ENCODE results near the gene CCDC174. TPM values are rescaled to one million over a fixed set of nuclear protein-coding genes. Genes with fewer than 3 reads are reported as not detected.
"Not testable (repeated sequence)": the region's sequence is repeated elsewhere in the genome, so short reads cannot be mapped to it uniquely, and the experiment has no call there.

The CCDC174 gene
- total RNA-seq, 1 experiment from 2014 or later: 16.7 TPM

- Histone ChIP-seq H2AFZ (ENCODE audit: low read length) (no peak overlapping the region), H3K9ac (ENCODE audit: low read length) (no peak overlapping the region), H3K9me2 (replicated peaks; ENCODE audit: insufficient read depth, low read length) (no peaks in the 10 kb centered on the region), H3K4me3 (ENCODE audit: low read length) (peak overlapping the region; percentile 98), H3K9me3 (ENCODE audit: low read length) (no peaks in the 10 kb centered on the region), H3K4me2 (ENCODE audit: low read depth, low read length, poor library complexity, severe bottlenecking) (peak overlapping the region; percentile 88), H3K4me1 (ENCODE audit: low read length) (peaks cover 25% of the 10 kb centered on the region), H4K20me1 (ENCODE audit: insufficient read depth, low read depth, low read length) (no peaks in the 10 kb centered on the region), H3K27me3 (ENCODE audit: low read length) (no peaks in the 10 kb centered on the region), H3K27ac (ENCODE audit: low read length) (no peak overlapping the region), H3K79me2 (ENCODE audit: low read length) (peaks cover 33% of the 10 kb centered on the region), H3K36me3 (ENCODE audit: insufficient read depth, low read length) (peaks cover 12% of the 10 kb centered on the region; the same call in 1 of the 2 replicates)
- no peak for DNase-seq
Observed at GRCh38 chr3:14650193-14650592, 1.4 kb upstream of the CCDC174 start.

GRCh38 chr3:14652360-14652907 lies 872 bp downstream of the CCDC174 start:
- peak overlapping the region; percentile 91 for H3K9ac ChIP-seq (ENCODE audit: low read length)
- DNase-seq: not testable (repeated sequence)

GRCh38 chr3:14657579-14657978 lies 6.0 kb downstream of the CCDC174 start:
- Histone ChIP-seq H3K4me1 (ENCODE audit: low read length) (peaks cover 15% of the 10 kb centered on the region), H2AFZ (ENCODE audit: low read length) (no peak overlapping the region), H3K79me2 (ENCODE audit: low read length) (peaks cover 42% of the 10 kb centered on the region), H3K9me2 (replicated peaks; ENCODE audit: insufficient read depth, low read length) (no peaks in the 10 kb centered on the region), H3K27ac (ENCODE audit: low read length) (no peak overlapping the region), H4K20me1 (ENCODE audit: insufficient read depth, low read depth, low read length) (no peaks in the 10 kb centered on the region; the same call in 1 of the 2 replicates), H3K27me3 (ENCODE audit: low read length) (no peaks in the 10 kb centered on the region), H3K4me3 (ENCODE audit: low read length) (no peak overlapping the region), H3K4me2 (ENCODE audit: low read depth, low read length, poor library complexity, severe bottlenecking) (no peak overlapping the region), H3K36me3 (ENCODE audit: insufficient read depth, low read length) (peaks cover 69% of the 10 kb centered on the region; the same call in 1 of the 2 replicates), H3K9me3 (ENCODE audit: low read length) (no peaks in the 10 kb centered on the region), H3K9ac (ENCODE audit: low read length) (no peak overlapping the region)
- no peak for DNase-seq

More at GRCh38 chr3:14652360-14652907, 872 bp downstream of the CCDC174 start:
- H3K36me3 ChIP-seq (ENCODE audit: insufficient read depth, low read length): peaks cover 32% of the 10 kb centered on the region; the same call in 1 of the 2 replicates
- H3K4me2 ChIP-seq (ENCODE audit: low read depth, low read length, poor library complexity, severe bottlenecking): peak overlapping the region; percentile 88
- H3K27ac ChIP-seq (ENCODE audit: low read length); H4K20me1 ChIP-seq (ENCODE audit: insufficient read depth, low read depth, low read length); H3K27me3 ChIP-seq (ENCODE audit: low read length); H3K9me3 ChIP-seq (ENCODE audit: low read length); H3K9me2 ChIP-seq (replicated peaks; ENCODE audit: insufficient read depth, low read length): not testable (repeated sequence)
- peak overlapping the region; percentile 98 for H3K4me3 ChIP-seq (ENCODE audit: low read length)
- H3K4me1 ChIP-seq (ENCODE audit: low read length): peaks cover 25% of the 10 kb centered on the region
- 0 out of 2 replicates have a peak overlapping the region, but pooled peaks have one; percentile 64 for H2AFZ ChIP-seq (ENCODE audit: low read length)
- peaks cover 47% of the 10 kb centered on the region for H3K79me2 ChIP-seq (ENCODE audit: low read length)

- no peak overlapping the region for H3K27ac ChIP-seq (ENCODE audit: low read length)
- H3K4me1 ChIP-seq (ENCODE audit: low read length): peaks cover under 1% of the 10 kb centered on the region; the same call in 1 of the 2 replicates
- H2AFZ ChIP-seq (ENCODE audit: low read length): no peak overlapping the region
- no peaks in the 10 kb centered on the region; the same call in 1 of the 2 replicates for H4K20me1 ChIP-seq (ENCODE audit: insufficient read depth, low read depth, low read length)
- H3K4me2 ChIP-seq (ENCODE audit: low read depth, low read length, poor library complexity, severe bottlenecking): no peak overlapping the region
- no peak overlapping the region for H3K4me3 ChIP-seq (ENCODE audit: low read length)
- no peaks in the 10 kb centered on the region for H3K27me3 ChIP-seq (ENCODE audit: low read length)
- H3K9me3 ChIP-seq (ENCODE audit: low read length): no peaks in the 10 kb centered on the region
- no peak overlapping the region for H3K9ac ChIP-seq (ENCODE audit: low read length)
- peaks cover 28% of the 10 kb centered on the region for H3K79me2 ChIP-seq (ENCODE audit: low read length)
- peaks cover 81% of the 10 kb centered on the region; the same call in 1 of the 2 replicates for H3K36me3 ChIP-seq (ENCODE audit: insufficient read depth, low read length)
- DNase-seq: no peak
- H3K9me2 ChIP-seq (replicated peaks; ENCODE audit: insufficient read depth, low read length): no peaks in the 10 kb centered on the region
Observed at GRCh38 chr3:14658978-14659377, 7.4 kb downstream of the CCDC174 start.

- no peak overlapping the region for H2AFZ ChIP-seq (ENCODE audit: low read length)
- H4K20me1 ChIP-seq (ENCODE audit: insufficient read depth, low read depth, low read length): no peaks in the 10 kb centered on the region; the same call in 1 of the 2 replicates
- no peak overlapping the region for H3K4me2 ChIP-seq (ENCODE audit: low read depth, low read length, poor library complexity, severe bottlenecking)
- peaks cover 74% of the 10 kb centered on the region; the same call in 1 of the 2 replicates for H3K36me3 ChIP-seq (ENCODE audit: insufficient read depth, low read length)
- H3K4me3 ChIP-seq (ENCODE audit: low read length): no peak overlapping the region
- H3K9ac ChIP-seq (ENCODE audit: low read length): no peak overlapping the region
- peaks cover 17% of the 10 kb centered on the region; the same call in 1 of the 2 replicates for H3K79me2 ChIP-seq (ENCODE audit: low read length)
- H3K9me3 ChIP-seq (ENCODE audit: low read length): no peaks in the 10 kb centered on the region
- no peak for DNase-seq
- no peaks in the 10 kb centered on the region for H3K4me1 ChIP-seq (ENCODE audit: low read length)
- H3K27me3 ChIP-seq (ENCODE audit: low read length): no peaks in the 10 kb centered on the region
- no peak overlapping the region for H3K27ac ChIP-seq (ENCODE audit: low read length)
- H3K9me2 ChIP-seq (replicated peaks; ENCODE audit: insufficient read depth, low read length): no peaks in the 10 kb centered on the region
Observed at GRCh38 chr3:14660942-14661341, 9.4 kb downstream of the CCDC174 start.

- Histone ChIP-seq H3K79me2 (ENCODE audit: low read length) (no peaks in the 10 kb centered on the region; the same call in 1 of the 2 replicates), H2AFZ (ENCODE audit: low read length) (no peak overlapping the region), H3K9me3 (ENCODE audit: low read length) (no peaks in the 10 kb centered on the region), H3K4me3 (ENCODE audit: low read length) (no peak overlapping the region), H3K4me2 (ENCODE audit: low read depth, low read length, poor library complexity, severe bottlenecking) (no peak overlapping the region), H3K27me3 (ENCODE audit: low read length) (no peaks in the 10 kb centered on the region), H3K4me1 (ENCODE audit: low read length) (no peaks in the 10 kb centered on the region), H3K9ac (ENCODE audit: low read length) (no peak overlapping the region), H3K27ac (ENCODE audit: low read length) (no peak overlapping the region), H3K9me2 (replicated peaks; ENCODE audit: insufficient read depth, low read length) (no peaks in the 10 kb centered on the region), H3K36me3 (ENCODE audit: insufficient read depth, low read length) (peaks cover 72% of the 10 kb centered on the region; the same call in 1 of the 2 replicates), H4K20me1 (ENCODE audit: insufficient read depth, low read depth, low read length) (peaks cover 3% of the 10 kb centered on the region; the same call in 1 of the 2 replicates)
- no peak for DNase-seq
Observed at GRCh38 chr3:14663396-14664135, 12.0 kb downstream of the CCDC174 start.

GRCh38 chr3:14664170-14664569 lies 12.6 kb downstream of the CCDC174 start:
- no peak overlapping the region for H2AFZ ChIP-seq (ENCODE audit: low read length)
- H4K20me1 ChIP-seq (ENCODE audit: insufficient read depth, low read depth, low read length): peaks cover 3% of the 10 kb centered on the region; the same call in 1 of the 2 replicates
- no peak for DNase-seq
- H3K4me2 ChIP-seq (ENCODE audit: low read depth, low read length, poor library complexity, severe bottlenecking): no peak overlapping the region
- no peaks in the 10 kb centered on the region for H3K27me3 ChIP-seq (ENCODE audit: low read length)
- no peak overlapping the region for H3K4me3 ChIP-seq (ENCODE audit: low read length)
- no peaks in the 10 kb centered on the region for H3K4me1 ChIP-seq (ENCODE audit: low read length)
- H3K79me2 ChIP-seq (ENCODE audit: low read length): no peaks in the 10 kb centered on the region
- H3K27ac ChIP-seq (ENCODE audit: low read length): no peak overlapping the region
- no peaks in the 10 kb centered on the region for H3K9me3 ChIP-seq (ENCODE audit: low read length)
- peaks cover 71% of the 10 kb centered on the region; the same call in 1 of the 2 replicates for H3K36me3 ChIP-seq (ENCODE audit: insufficient read depth, low read length)
- no peak overlapping the region for H3K9ac ChIP-seq (ENCODE audit: low read length)
- no peaks in the 10 kb centered on the region for H3K9me2 ChIP-seq (replicated peaks; ENCODE audit: insufficient read depth, low read length)

- H3K36me3 ChIP-seq (ENCODE audit: insufficient read depth, low read length): peaks cover 44% of the 10 kb centered on the region
- H3K79me2 ChIP-seq (ENCODE audit: low read length): no peaks in the 10 kb centered on the region
- H3K9me3 ChIP-seq (ENCODE audit: low read length): no peaks in the 10 kb centered on the region
- no peaks in the 10 kb centered on the region for H3K27me3 ChIP-seq (ENCODE audit: low read length)
- no peaks in the 10 kb centered on the region; the same call in 1 of the 2 replicates for H4K20me1 ChIP-seq (ENCODE audit: insufficient read depth, low read depth, low read length)
- H2AFZ ChIP-seq (ENCODE audit: low read length): no peak overlapping the region
- no peaks in the 10 kb centered on the region for H3K4me1 ChIP-seq (ENCODE audit: low read length)
- no peak overlapping the region for H3K27ac ChIP-seq (ENCODE audit: low read length)
- DNase-seq: no peak
- no peak overlapping the region for H3K4me3 ChIP-seq (ENCODE audit: low read length)
- H3K9me2 ChIP-seq (replicated peaks; ENCODE audit: insufficient read depth, low read length): no peaks in the 10 kb centered on the region
- H3K9ac ChIP-seq (ENCODE audit: low read length): no peak overlapping the region
- H3K4me2 ChIP-seq (ENCODE audit: low read depth, low read length, poor library complexity, severe bottlenecking): no peak overlapping the region
Observed at GRCh38 chr3:14672588-14672987, 21.0 kb downstream of the CCDC174 start.

All from Karpas-422 (cell line).